Measurements from ENCODE around the gene TENM4. TPM values are rescaled to one million over a fixed set of nuclear protein-coding genes. Genes with fewer than 3 reads are reported as not detected.
"Not testable (repeated sequence)": the region's sequence is repeated elsewhere in the genome, so short reads cannot be mapped to it uniquely, and the experiment has no call there.

TENM4 gene
- total RNA-seq, 2 donors from 2014 or later: 2.6 to 6.8 TPM

GRCh38 chr11:78613378-78613813 lies 827.4 kb downstream of the TENM4 start:
- H3K27me3 ChIP-seq (replicated peaks; ENCODE audit: insufficient read depth): no peaks in the 10 kb centered on the region
- WGBS: 81% methylated on average over 5 of the region's 5 CpGs

GRCh38 chr11:78612721-78613377 lies 828.0 kb downstream of the TENM4 start:
- Histone ChIP-seq H3K27ac (no peak overlapping the region), H3K9me3 (no peaks in the 10 kb centered on the region), H3K27me3 (replicated peaks; ENCODE audit: insufficient read depth) (no peaks in the 10 kb centered on the region), H3K4me3 (no peak overlapping the region), H3K4me1 (replicated peaks) (no peaks in the 10 kb centered on the region), H3K36me3 (no peaks in the 10 kb centered on the region)
- TF ChIP-seq POLR2AphosphoS5 (IDR thresholded peaks at IDR 0.05): no peak
- intact Hi-C loops (cut with DNase I): no loop called here
- DNase-seq (ENCODE audit: low spot score): no peak
- WGBS: 75% methylated on average over 4 of the region's 4 CpGs

More at GRCh38 chr11:78613378-78613813, 827.4 kb downstream of the TENM4 start:
- Histone ChIP-seq H3K27ac (no peak overlapping the region), H3K4me1 (replicated peaks) (no peaks in the 10 kb centered on the region), H3K9me3 (no peaks in the 10 kb centered on the region), H3K4me3 (no peak overlapping the region), H3K36me3 (no peaks in the 10 kb centered on the region)
- intact Hi-C loops (cut with DNase I): no loop called here
- no peak for TF ChIP-seq POLR2AphosphoS5 (IDR thresholded peaks at IDR 0.05)
- no peak for TF ChIP-seq POLR2A (IDR thresholded peaks at IDR 0.05)
- no peak for TF ChIP-seq CTCF (IDR thresholded peaks at IDR 0.05)
- DNase-seq (ENCODE audit: low spot score): no peak

GRCh38 chr11:78609321-78609720 lies 831.5 kb downstream of the TENM4 start:
- WGBS: 95% methylated on average over 5 of the region's 5 CpGs
- H3K4me3 ChIP-seq; H3K27ac ChIP-seq; intact Hi-C loops (cut with DNase I); H3K9me3 ChIP-seq; DNase-seq (ENCODE audit: low spot score); H3K36me3 ChIP-seq; H3K4me1 ChIP-seq (replicated peaks); H3K27me3 ChIP-seq (replicated peaks; ENCODE audit: insufficient read depth): not testable (repeated sequence)

- intact Hi-C loops (cut with DNase I): no loop called here
- no peaks in the 10 kb centered on the region for H3K36me3 ChIP-seq
- H3K4me3 ChIP-seq: no peak overlapping the region
- H3K9me3 ChIP-seq: no peaks in the 10 kb centered on the region
- H3K27ac ChIP-seq: no peak overlapping the region
- H3K27me3 ChIP-seq (replicated peaks; ENCODE audit: insufficient read depth): peaks cover 3% of the 10 kb centered on the region
- TF ChIP-seq POLR2A (IDR thresholded peaks at IDR 0.05): no peak
- TF ChIP-seq POLR2AphosphoS5 (IDR thresholded peaks at IDR 0.05): no peak
- no peak for TF ChIP-seq CTCF (IDR thresholded peaks at IDR 0.05)
- H3K4me1 ChIP-seq (replicated peaks): no peaks in the 10 kb centered on the region
- DNase-seq (ENCODE audit: low spot score): no peak
Observed at GRCh38 chr11:78607696-78608095, 833.1 kb downstream of the TENM4 start.

GRCh38 chr11:78606667-78607066 lies 834.2 kb downstream of the TENM4 start:
- Histone ChIP-seq H3K27me3 (replicated peaks; ENCODE audit: insufficient read depth) (peaks cover 5% of the 10 kb centered on the region), H3K4me3 (no peak overlapping the region), H3K27ac (no peak overlapping the region), H3K36me3 (no peaks in the 10 kb centered on the region), H3K4me1 (replicated peaks) (no peaks in the 10 kb centered on the region), H3K9me3 (no peaks in the 10 kb centered on the region)
- intact Hi-C loops (cut with DNase I): no loop called here
- no peak for DNase-seq (ENCODE audit: low spot score)
- TF ChIP-seq CTCF (IDR thresholded peaks at IDR 0.05) (no peak), POLR2A (IDR thresholded peaks at IDR 0.05) (no peak), POLR2AphosphoS5 (IDR thresholded peaks at IDR 0.05) (no peak)
- 29% methylated on average over 3 of the region's 3 CpGs for WGBS

- H3K4me3 ChIP-seq: no peak overlapping the region
- H3K36me3 ChIP-seq: no peaks in the 10 kb centered on the region
- no peaks in the 10 kb centered on the region for H3K9me3 ChIP-seq
- TF ChIP-seq CTCF (IDR thresholded peaks at IDR 0.05): no peak
- TF ChIP-seq POLR2A (IDR thresholded peaks at IDR 0.05): no peak
- no peak for TF ChIP-seq POLR2AphosphoS5 (IDR thresholded peaks at IDR 0.05)
- H3K27me3 ChIP-seq (replicated peaks; ENCODE audit: insufficient read depth): peaks cover 5% of the 10 kb centered on the region
- WGBS: 77% methylated on average over 7 of the region's 7 CpGs
- H3K27ac ChIP-seq: no peak overlapping the region
- intact Hi-C loops (cut with DNase I): no loop called here
- no peaks in the 10 kb centered on the region for H3K4me1 ChIP-seq (replicated peaks)
- DNase-seq (ENCODE audit: low spot score): no peak
Observed at GRCh38 chr11:78605296-78605695, 835.5 kb downstream of the TENM4 start.
